NCI-H2029 (cell line): ENCODE results near the gene RASD2.

ENCODE experiments used
- DNase-seq: peaks from one replicate; lab custom pipeline; 2025; lab: John Stamatoyannopoulos, UW

Gene RASD2

DNA sequence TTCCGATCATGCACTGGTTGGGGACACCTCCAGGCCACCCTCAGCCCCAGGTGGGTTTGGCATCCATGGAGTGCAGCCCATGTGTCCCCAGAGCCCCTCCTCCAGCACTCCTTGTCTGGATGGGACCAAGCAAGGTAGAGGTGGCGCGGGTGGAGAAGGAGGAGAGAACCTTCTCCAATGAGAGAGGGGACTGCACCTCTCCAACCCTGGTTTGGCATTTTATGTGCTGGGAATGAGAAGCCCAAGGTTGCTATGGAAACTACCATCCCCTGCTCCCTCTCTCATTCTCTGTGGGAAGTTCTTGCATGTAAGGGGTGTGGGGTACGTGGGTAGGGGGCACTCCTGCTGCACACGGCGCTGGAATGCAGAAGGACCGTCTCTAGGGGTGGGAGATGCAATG is 21.8 kb upstream of the RASD2 start:
- DNase-seq, result no peak

DNA sequence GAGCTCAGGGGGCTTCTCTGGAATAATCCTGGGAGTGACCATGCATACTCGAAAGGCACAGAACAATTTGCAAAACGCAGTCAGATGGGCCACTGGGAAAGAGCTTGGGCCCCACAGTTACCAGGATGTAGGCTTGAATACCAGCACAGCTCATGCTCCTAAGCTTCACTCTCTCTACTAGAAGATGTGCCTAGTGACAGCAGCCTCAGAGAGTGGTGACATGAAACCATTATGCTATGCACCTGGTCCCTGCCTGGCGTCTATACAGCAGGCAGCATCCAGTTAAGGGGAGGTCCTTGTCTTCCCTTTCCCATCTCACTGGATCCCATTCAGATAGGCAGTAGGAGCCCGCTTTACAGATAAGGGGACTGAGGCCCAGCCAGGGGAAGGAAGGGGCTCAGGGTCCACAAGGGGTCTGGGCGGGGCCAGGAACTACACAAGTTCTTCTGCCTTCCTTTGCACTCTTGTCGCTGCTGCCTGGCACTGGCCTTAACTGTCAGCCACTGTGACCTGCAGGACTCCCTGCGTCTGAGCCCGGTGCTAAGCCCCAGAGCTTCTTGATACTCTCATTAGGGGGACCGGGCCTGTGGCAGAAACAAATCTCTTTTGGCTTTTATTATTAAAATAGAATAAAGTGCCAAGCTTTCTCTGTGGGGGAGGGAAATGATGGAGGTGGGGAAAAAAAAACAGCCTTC is 21.2 kb upstream of the RASD2 start:
- DNase-seq, result no peak

DNA sequence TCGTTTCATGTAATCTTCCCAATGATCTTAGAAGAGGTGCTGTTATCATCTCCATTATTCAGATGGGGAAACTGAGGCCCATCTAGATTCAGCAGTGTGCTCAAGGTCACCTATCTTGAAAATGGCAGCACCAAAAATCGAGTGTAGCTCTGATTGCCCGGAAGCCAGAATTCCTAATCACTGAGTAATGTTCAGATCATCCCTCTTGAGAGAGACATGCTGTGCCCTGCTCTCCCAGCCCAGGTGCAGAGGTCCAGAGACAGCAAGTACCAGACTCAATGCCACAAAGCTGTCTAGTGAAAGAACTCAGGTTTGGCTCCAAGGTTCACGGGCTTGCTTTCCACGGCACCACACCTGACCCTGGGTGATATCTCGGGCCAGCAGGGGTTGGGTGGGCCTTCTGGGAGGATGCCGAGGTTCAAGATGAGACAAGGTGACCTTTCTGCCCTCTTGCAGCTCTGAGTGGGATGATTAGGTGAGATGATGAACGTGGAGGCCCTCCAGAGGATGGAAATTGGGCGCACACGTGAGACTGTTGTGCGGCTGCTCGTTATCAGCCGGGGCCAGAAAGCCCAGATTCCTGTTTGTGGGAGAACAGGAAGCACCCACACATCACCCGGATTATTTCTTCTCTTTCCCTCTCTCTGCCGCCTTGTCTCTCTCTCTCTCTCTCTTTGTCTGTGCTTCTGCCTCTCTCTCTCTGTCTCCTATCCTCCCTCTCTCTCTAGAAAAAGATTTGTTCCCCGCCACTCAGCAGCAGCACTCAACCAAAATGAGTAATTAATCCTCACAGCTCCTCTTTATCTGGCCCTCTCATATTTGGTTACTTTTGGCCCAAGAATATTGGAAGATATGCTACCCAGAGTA is 19.0 kb upstream of the RASD2 start:
- DNase-seq, result no peak

DNA sequence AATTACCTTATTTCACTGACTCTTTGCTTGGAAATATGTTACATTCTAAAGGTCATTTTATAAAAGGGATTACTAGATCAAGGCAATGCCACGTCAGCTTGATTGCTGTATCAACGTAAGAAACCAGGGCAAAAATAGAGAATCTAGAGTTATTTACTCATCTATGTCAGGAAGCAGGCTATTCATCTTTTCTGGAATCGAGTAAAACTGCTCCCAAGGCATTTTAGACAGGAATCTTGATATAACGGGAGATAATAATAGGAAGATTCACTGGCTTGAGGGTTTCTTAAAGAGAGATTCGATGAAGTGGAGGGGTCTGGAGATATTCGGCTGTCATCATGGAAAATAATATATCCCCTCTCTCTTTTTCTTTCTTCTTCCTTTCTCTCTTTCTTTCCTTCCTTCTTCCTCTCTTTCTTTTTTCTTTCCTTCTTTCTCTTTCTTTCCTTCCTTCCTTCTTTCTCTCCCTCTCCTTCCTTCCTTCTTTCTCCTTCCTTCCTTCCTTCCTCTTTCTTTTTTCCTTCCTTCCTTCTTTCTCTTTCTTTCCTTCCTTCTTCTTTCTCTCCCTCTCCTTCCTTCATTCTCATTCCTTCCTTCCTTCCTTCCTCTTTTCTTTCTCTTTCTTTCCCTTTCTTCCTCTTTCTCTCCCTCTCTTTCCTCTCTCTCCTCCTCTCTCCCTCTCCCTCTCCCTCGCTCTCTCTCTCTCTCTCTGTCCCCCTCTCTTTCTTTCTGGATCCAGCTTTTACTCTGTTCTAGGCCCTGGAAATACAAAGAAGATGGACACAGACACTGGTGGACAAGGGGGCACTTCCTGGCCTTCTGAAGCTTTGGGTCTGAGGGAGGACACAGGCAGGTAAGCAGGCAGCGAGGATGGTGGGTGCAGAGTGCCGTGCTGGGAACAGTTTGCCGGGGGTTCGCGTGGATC is 18.1 kb upstream of the RASD2 start:
- no peak for DNase-seq

DNA sequence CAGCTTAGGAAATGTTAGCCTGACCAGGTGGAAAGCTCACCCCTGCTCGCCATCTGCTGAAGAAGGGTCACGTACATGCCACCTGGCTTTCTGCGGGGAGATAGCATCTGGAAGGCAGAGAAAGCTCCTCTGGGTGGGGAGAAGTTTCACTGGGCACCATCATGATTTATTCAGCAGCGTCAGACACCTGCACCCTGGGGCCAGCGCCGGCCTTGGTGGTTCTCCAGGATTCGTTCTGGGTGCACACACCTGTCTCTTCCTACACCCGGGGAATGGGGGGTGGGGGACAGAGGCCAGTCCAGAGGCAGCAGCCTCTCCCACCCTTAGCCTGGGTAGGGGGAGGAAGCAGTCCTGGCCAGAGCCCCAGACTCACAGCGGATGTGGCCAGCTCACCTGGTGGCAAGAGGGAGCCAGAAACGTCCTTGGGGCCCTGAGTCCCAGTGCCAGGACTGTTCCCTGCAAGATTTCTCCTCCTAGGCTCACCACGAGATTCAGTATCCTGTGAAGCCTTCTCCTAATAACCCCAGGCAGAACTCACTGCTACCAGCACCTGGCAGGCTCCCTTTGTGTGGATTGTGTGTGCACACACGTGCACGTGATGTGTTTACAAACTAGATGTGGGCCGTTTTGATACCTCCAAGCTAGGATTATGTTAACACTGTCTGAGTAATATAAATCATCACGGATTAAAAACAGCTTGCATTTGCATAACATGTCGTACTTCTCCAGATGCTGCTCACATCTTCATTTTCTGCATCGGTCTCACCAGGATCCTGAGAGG is 17.3 kb upstream of the RASD2 start:
- peak; percentile 53 for DNase-seq

DNA sequence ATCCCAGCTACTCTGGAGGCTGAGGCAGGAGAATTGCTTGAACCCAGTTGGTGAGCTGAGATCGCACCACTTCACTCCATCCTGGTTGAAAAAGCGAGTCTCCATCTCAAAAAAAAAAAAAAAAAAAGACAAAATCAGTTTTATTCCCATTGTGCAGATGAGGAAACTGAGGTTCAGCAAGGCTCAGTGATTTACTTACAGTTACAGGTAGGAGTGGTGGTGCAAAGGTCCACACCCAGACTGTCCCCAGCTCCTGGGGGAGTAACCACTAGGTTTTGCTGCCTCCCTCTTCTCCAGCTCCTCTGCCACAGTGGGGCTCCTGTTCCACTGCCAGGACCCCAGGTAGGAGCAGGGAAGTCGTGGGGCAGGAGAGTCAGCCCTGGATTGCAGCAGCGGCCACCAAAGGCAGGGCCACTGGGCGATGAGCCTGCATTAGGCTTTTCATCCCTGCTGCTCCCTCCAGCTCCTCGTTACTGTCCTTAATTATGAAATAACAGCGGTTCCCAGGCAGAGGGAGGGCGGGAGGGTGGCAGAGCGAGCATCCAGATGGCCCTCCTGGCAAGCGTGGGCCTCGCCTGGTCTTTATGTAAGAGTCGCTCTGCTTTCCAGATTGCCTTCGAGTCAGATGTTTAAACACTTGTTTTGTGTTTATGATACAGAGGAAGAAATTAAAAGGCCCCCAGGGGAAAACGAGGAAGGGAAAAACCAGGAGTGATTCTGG is 15.5 kb upstream of the RASD2 start:
- DNase-seq, result no peak

DNA sequence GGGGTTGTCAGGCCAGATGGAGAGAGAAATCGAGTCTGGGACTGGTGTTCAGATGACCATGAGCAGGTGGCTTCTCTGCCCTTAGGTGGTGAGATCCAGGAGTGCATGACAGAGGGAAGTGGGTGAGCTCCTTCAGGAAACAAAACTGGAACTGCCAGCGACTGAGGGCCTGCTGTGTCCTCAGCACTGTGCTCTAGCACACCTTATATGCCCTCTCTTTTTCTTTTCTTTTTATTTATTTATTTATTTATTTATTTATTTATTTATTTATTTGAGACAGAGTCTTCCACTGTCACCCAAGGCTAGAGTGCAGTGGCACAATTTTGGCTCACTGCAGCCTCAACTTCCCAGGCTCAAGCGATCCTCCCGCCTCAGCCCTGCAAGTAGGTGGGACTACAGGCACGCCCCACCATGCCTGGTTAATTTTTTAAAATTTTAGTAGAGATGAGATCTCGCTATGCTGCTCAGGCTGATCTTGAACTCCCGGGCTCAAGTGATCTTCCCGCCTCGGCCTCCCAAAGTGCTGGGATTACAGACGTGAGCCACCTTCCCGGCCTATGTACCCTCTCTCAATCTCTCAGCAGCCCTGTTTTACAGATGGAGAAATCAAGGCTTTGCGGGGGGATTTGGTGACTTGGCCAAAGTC is 14.8 kb upstream of the RASD2 start:
- DNase-seq, result peak; percentile 28

DNA sequence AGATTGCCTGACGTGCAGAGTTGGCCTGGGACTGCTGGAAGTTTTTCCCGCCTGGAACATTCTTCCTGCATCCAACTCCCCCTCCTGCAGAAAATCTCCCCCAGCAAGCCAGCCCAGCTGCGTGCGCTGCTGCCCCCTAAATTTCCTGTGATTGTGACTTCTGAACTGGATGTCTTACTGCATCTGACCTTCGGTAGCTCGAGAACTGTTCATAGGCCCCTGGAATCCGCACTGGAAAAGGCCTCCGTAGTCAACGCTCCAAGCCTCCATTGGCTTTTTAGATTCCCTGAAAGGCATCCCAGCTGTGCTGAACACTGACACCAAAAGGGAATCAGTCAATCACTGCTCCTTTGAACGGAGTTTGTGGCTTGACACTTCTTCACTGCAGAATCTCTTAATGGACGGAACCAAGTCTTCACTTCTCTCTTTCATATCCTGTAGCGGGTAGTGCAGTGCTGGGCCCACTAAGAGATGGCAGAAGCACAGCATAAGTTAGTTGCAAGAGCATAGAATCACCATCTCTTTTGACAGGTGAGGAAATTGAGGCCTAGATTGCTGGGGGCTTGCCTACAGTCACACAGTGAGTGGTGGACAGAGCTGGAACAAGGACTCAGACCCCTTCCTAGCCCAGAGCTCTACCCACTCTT is 14.2 kb upstream of the RASD2 start:
- DNase-seq, result no peak

DNA sequence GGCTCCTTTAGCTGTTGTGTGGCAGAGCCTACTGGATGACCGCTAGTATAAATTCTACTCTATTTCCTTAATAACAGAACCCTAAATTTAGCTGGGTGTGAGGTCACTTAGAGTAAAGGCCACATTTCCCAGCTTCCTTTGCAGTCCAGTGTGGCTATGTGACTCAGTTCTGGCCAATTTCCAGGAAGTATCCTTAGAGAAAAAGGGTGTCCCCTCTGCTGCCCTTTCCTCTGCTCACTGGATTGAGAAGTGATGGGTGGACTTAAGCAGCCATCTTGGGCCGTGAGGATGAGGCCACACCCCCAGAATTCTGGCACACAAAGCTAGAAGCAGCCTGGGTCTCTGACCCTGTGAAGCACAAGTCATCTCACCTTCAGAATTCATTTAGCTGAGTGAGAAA is 11.7 kb upstream of the RASD2 start:
- no peak for DNase-seq

DNA sequence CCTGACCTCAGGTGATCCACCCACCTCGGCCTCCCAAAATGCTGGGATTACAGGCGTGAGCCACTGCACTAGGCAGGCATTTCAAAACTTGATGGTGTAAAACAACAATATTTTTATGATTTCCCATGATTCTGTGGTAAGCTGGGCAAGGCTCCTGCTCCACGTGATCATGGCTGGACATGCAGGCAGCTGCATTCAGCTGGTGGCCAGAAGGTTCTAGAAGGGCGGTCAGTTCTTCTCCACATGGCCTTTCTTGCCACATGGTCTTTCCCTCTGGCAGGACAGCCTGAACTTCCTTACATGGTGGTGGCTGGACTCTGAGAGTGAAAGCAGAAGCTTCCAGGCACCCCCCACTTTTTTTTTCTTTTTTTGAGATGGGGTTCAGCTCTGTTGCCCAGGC is 9.9 kb upstream of the RASD2 start:
- no peak for DNase-seq

DNA sequence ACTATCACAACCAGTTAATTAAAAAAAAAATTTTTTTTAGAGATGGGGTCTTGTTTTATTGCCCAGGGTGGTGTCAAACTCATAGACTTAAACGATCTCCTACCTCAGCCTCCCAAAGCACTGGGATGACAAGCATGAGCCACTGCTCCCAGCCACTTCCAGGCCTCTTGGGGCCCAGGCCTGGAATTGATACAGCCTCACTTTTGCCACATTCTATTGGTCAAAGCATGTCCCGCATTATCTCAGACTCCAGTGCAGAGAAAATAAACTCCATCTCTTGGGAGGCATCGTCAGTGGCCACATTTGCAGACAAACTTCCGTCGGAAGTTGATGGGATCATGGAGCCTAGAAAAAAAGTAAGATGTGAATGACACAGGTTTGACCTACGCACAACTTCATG is 9.4 kb upstream of the RASD2 start:
- no peak for DNase-seq

DNA sequence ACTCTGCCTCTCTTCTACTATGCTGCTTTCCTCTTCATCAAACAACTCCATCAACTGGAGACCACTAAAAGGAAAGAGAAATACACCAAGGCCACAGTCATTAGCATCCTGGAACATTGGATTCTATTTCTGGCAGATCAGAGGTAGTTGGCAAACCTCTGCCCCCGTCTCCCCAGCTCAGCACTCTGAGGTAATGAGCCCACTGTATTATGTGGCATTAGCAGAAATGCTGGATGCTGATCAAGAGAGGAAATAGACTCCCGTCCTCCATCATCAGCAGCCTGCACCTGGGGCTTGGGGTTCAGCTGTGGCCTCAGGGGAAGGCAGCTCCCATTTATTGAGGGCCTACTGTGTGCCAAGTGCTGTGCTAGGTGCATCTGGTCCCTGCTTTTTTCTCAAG is 9.0 kb upstream of the RASD2 start:
- no peak for DNase-seq

DNA sequence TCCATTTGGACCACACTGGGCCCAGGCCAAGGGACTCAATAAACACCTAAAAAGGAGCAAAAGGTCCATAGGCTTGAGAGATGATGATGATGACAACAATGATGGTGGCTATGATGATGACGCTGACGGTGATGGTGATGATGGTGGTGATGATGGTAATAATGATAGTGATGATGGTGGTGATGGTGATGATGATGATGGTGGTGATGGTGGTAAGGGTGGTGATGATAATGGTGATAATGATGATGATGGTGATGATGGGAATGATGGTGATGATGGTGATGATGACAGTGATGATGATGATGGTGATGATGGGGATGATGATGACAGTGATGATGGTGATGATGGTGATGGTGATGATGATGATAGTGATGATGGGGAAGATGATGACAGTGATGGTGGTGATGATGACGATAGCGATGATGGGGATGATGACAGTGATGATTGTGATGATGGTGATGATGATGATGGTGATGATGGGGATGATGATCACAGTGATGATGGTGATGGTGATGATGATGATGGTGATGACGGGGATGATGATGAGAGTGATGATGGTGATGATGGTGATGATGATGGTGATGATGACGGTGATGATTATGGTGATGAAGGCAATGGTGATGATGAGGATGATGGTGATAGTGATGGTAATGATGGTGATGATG is 7.1 kb upstream of the RASD2 start:
- DNase-seq, result no peak

DNA sequence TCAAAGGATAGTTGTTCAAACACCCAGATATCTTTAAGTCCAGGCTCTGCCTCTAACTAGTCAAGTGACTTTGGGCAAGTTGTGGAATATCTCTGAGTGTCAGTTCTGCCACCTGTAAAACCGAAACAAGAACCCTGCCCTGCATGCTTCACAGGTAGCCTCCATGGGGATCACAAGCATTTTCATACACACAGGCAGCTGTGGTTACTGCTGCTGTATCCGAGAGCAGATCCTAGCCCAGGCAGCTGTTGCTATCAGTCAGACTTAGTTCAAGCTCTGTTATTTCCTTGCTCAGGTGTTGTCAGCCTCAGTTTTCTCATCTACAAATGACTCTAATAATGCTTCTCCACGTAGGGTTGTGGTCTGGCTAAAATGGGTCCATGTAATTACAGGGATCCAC is 6.5 kb upstream of the RASD2 start:
- no peak for DNase-seq

DNA sequence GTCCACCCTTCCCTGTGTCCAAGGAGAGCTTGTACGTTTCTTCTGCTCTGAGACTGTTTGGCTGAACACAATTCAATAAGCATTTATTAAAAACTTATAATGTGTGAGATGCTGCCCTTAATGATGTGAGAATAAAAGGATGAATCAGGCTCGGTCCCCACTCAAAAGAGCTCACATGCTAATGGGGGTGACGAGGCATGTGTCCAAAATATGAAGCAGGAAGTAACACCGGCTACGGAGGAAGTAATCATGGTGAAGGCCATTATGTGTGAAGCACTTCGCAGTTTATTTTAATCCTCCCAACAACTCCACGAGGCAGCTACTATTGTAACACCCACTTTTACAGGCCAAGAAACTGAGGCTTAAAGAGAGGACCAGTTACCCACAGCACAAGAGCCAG is 3.4 kb upstream of the RASD2 start:
- DNase-seq, result no peak

DNA sequence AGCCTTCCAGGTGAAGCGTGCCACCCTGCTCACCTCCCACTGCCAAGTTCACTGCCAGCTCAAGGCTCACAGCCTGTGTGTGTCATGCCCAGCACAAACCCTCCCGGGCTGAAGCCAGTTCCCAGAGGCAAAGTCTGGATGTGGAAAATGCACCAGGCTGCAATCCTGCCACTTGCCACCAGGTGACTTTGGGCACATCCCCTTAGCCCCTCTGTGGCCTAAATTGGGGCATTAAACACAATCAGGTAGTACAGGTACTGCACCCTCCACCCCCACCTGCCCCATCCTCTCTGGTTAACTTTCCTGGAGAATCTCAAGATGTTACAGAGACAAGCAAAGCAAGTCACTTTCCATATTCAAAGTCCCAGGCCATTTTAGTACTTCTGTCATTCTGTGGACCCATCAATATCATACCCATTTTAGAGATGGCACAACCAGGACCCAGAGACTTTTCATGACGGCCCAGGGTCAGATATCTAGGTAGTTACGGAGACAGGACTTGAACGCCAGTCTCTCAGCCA is 1.8 kb upstream of the RASD2 start:
- DNase-seq, result no peak

DNA sequence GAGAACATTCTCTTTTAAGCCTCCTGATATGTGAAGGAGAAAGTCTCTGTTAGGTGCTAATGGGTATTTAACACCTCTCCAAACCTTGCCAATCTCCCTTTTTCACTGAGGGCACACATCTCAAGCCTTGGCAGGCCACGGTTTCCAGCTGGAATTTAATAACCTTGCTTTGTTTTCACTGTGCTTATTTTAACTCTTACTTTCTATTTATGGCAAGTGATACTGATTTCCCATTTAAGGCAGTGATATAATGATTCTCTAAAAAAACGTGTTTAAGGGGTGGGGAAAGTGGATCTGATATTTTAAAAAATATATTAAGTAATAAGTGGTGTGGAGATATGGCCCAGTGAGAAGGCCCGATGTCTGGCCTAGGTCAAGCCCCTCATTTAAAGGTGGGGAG is 1.1 kb upstream of the RASD2 start:
- DNase-seq, result no peak

DNA sequence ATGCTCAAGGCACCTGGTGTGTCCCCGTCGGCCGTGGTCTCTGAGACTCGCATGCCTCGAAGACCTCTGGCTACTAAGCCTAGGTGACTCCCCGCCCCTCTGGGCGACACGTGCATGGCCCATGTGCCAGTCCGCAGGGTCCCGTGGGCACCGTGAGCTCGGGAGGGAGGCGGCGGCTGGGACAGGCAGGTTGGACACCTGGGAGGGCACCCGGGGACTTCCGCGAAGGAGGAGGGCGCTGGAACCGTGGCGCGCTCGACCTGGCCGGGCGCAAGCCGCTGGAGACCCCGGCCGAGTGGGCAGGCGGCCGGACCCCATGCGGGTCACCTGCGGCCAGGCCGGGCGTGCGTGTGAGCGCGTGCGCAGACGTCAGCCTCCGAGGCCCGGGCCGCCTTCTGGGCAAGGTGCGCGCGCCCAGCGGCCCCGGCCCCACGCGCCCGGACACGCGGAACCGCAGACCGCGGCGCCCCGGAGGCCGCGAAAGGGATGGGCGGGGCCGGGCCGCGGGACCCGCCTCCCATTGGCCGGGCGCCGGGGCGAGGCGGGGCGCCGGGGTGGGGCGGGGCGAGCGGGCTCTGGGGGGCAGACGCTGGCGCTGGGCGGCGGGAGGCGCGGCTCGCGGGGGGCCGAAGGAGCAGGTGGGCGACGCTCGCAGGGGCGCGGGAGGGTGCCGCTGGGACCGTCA is 579 bp upstream of the RASD2 start:
- peak; percentile 26 for DNase-seq
